Measurements from ENCODE around the gene DUSP28. TPM values are rescaled to one million over a fixed set of nuclear protein-coding genes. Genes with fewer than 3 reads are reported as not detected.

Gene DUSP28
- total RNA-seq, 2 experiments from 2014 or later = 10.0 to 10.1 TPM

- CTCF ChIA-PET = no interaction called here
- Mint-ChIP-seq H3K27me3 (no peaks in the 10 kb centered on the region), H3K27ac (no peak overlapping the region), H3K36me3 (peaks cover 11% of the 10 kb centered on the region), H3K4me1 (peaks cover 37% of the 10 kb centered on the region), H3K4me3 (no peak overlapping the region), H3K9me3 (ENCODE audit: low read depth) (no peaks in the 10 kb centered on the region)
- no peak for DNase-seq
- no peak for ATAC-seq
These were observed 15.2 kb downstream of the DUSP28 start for GRCh38 chr2:240575101-240575965.

- H3K27me3 Mint-ChIP-seq = no peaks in the 10 kb centered on the region
- H3K4me1 Mint-ChIP-seq = peaks cover 34% of the 10 kb centered on the region
- CTCF ChIA-PET = interaction anchor here (7.6 kb wide), 1 partner anchor 10 kb away, joined by 99 read pairs; the partner anchor contains the start of gene RNPEPL1
- no peak for ATAC-seq
- H3K9me3 Mint-ChIP-seq (ENCODE audit: low read depth) = no peaks in the 10 kb centered on the region
- no peak overlapping the region for H3K27ac Mint-ChIP-seq
- no peak overlapping the region for H3K4me3 Mint-ChIP-seq
- H3K36me3 Mint-ChIP-seq = peaks cover 14% of the 10 kb centered on the region
- DNase-seq = no peak
These were observed 15.9 kb downstream of the DUSP28 start for GRCh38 chr2:240576036-240576435.

- DNase-seq = no peak
- peaks cover 14% of the 10 kb centered on the region for H3K36me3 Mint-ChIP-seq
- H3K27ac Mint-ChIP-seq = no peak overlapping the region
- CTCF ChIA-PET = interaction anchor here (1.4 to 7.6 kb wide), 3 partner anchors 9 to 11 kb away, joined by 3 to 99 read pairs (median 6); partner anchors contain the start of genes CAPN10 and RNPEPL1
- peaks cover 29% of the 10 kb centered on the region for H3K4me1 Mint-ChIP-seq
- no peaks in the 10 kb centered on the region for H3K27me3 Mint-ChIP-seq
- ATAC-seq = no peak
- H3K4me3 Mint-ChIP-seq = no peak overlapping the region
- H3K9me3 Mint-ChIP-seq (ENCODE audit: low read depth) = no peaks in the 10 kb centered on the region
These were observed 16.5 kb downstream of the DUSP28 start for GRCh38 chr2:240576436-240577205.

- no peak for ATAC-seq
- H3K9me3 Mint-ChIP-seq (ENCODE audit: low read depth) = no peaks in the 10 kb centered on the region
- no peak overlapping the region for H3K4me3 Mint-ChIP-seq
- CTCF ChIA-PET = interaction anchor here (0.8 to 7.6 kb wide), 5 partner anchors 8 to 63 kb away, joined by 3 to 99 read pairs (median 5); partner anchors contain the start of genes CAPN10 and RNPEPL1
- peaks cover 19% of the 10 kb centered on the region for H3K36me3 Mint-ChIP-seq
- no peaks in the 10 kb centered on the region for H3K27me3 Mint-ChIP-seq
- H3K27ac Mint-ChIP-seq = no peak overlapping the region
- DNase-seq = no peak
- H3K4me1 Mint-ChIP-seq = peaks cover 30% of the 10 kb centered on the region
These were observed 17.3 kb downstream of the DUSP28 start for GRCh38 chr2:240577281-240578109.

- H3K27ac Mint-ChIP-seq = no peak overlapping the region
- H3K27me3 Mint-ChIP-seq = no peaks in the 10 kb centered on the region
- CTCF ChIA-PET = interaction anchor here (0.8 to 7.6 kb wide), 5 partner anchors 7 to 64 kb away, joined by 3 to 99 read pairs (median 5); partner anchors contain the start of genes CAPN10 and RNPEPL1
- H3K36me3 Mint-ChIP-seq = peaks cover 19% of the 10 kb centered on the region
- H3K4me1 Mint-ChIP-seq = peaks cover 33% of the 10 kb centered on the region
- ATAC-seq = no peak
- H3K4me3 Mint-ChIP-seq = no peak overlapping the region
- no peaks in the 10 kb centered on the region for H3K9me3 Mint-ChIP-seq (ENCODE audit: low read depth)
- no peak for DNase-seq
These were observed 17.9 kb downstream of the DUSP28 start for GRCh38 chr2:240578110-240578450.

- H3K4me3 Mint-ChIP-seq = no peak overlapping the region
- no peaks in the 10 kb centered on the region for H3K27me3 Mint-ChIP-seq
- H3K27ac Mint-ChIP-seq = peak overlapping the region; percentile 80
- CTCF ChIA-PET = interaction anchor here (0.8 to 7.6 kb wide), 4 partner anchors 9 to 64 kb away, joined by 3 to 99 read pairs (median 6); partner anchors contain the start of genes CAPN10 and RNPEPL1
- no peaks in the 10 kb centered on the region for H3K9me3 Mint-ChIP-seq (ENCODE audit: low read depth)
- ATAC-seq = no peak
- DNase-seq = no peak
- H3K4me1 Mint-ChIP-seq = peaks cover 37% of the 10 kb centered on the region
- peaks cover 19% of the 10 kb centered on the region for H3K36me3 Mint-ChIP-seq
These were observed 18.3 kb downstream of the DUSP28 start for GRCh38 chr2:240578488-240578887.

- no peak for DNase-seq
- peaks cover 19% of the 10 kb centered on the region for H3K36me3 Mint-ChIP-seq
- H3K27ac Mint-ChIP-seq = peak overlapping the region; percentile 80
- H3K4me3 Mint-ChIP-seq = no peak overlapping the region
- CTCF ChIA-PET = interaction anchor here (1.1 to 7.6 kb wide), 11 partner anchors 9 to 1452 kb away, joined by 3 to 99 read pairs (median 5); partner anchors contain the start of gene RNPEPL1
- peaks cover 38% of the 10 kb centered on the region for H3K4me1 Mint-ChIP-seq
- H3K27me3 Mint-ChIP-seq = no peaks in the 10 kb centered on the region
- H3K9me3 Mint-ChIP-seq (ENCODE audit: low read depth) = no peaks in the 10 kb centered on the region
- ATAC-seq = peak; percentile 45
These were observed 19.1 kb downstream of the DUSP28 start for GRCh38 chr2:240579071-240579762.

- Mint-ChIP-seq H3K9me3 (ENCODE audit: low read depth) (no peaks in the 10 kb centered on the region), H3K36me3 (peaks cover 19% of the 10 kb centered on the region), H3K27me3 (no peaks in the 10 kb centered on the region), H3K4me1 (peaks cover 46% of the 10 kb centered on the region), H3K27ac (peak overlapping the region; percentile 80), H3K4me3 (no peak overlapping the region)
- DNase-seq (peak; percentile 90), ATAC-seq (peak; percentile 88)
- CTCF ChIA-PET = interaction anchor here (1.1 to 7.6 kb wide), 12 partner anchors 8 to 1451 kb away, joined by 3 to 99 read pairs (median 5); partner anchors contain the start of genes GPR35 and RNPEPL1
These were observed 19.8 kb downstream of the DUSP28 start for GRCh38 chr2:240579771-240580614.

GRCh38 chr2:240581811-240582210 lies 21.7 kb downstream of the DUSP28 start:
- Mint-ChIP-seq H3K9me3 (ENCODE audit: low read depth) (no peaks in the 10 kb centered on the region), H3K4me1 (peaks cover 54% of the 10 kb centered on the region), H3K27ac (no peak overlapping the region)

GRCh38 chr2:240582781-240583180 lies 22.6 kb downstream of the DUSP28 start:
- Mint-ChIP-seq H3K27me3 (no peaks in the 10 kb centered on the region), H3K36me3 (peaks cover 16% of the 10 kb centered on the region), H3K4me1 (peaks cover 59% of the 10 kb centered on the region), H3K9me3 (ENCODE audit: low read depth) (no peaks in the 10 kb centered on the region), H3K4me3 (no peak overlapping the region), H3K27ac (no peak overlapping the region)
- DNase-seq = no peak
- ATAC-seq = no peak
- CTCF ChIA-PET = interaction anchor here (0.8 to 7.6 kb wide), 3 partner anchors 16 to 40 kb away, joined by 3 to 99 read pairs (median 62); partner anchors contain the start of genes GPR35 and RNPEPL1

More at GRCh38 chr2:240581811-240582210, 21.7 kb downstream of the DUSP28 start:
- ATAC-seq = no peak
- no peak for DNase-seq
- Mint-ChIP-seq H3K36me3 (peaks cover 16% of the 10 kb centered on the region), H3K4me3 (no peak overlapping the region), H3K27me3 (no peaks in the 10 kb centered on the region)
- CTCF ChIA-PET = interaction anchor here (0.7 to 7.6 kb wide), 2 partner anchors 15 to 40 kb away, joined by 4 to 99 read pairs; partner anchors contain the start of gene RNPEPL1

GRCh38 chr2:240583774-240584173 lies 23.6 kb downstream of the DUSP28 start:
- Mint-ChIP-seq H3K27ac (no peak overlapping the region), H3K4me1 (peaks cover 62% of the 10 kb centered on the region), H3K4me3 (no peak overlapping the region), H3K27me3 (no peaks in the 10 kb centered on the region), H3K36me3 (peaks cover 14% of the 10 kb centered on the region), H3K9me3 (ENCODE audit: low read depth) (no peaks in the 10 kb centered on the region)
- ATAC-seq (no peak), DNase-seq (no peak)
- CTCF ChIA-PET = interaction anchor here (0.8 to 7.0 kb wide), 2 partner anchors 27 to 39 kb away, joined by 3 to 62 read pairs; partner anchors contain the start of gene GPR35
